A673 (cell line): Measurements from ENCODE around the gene VPS13D. TPM values are rescaled to one million over a fixed set of nuclear protein-coding genes. Genes with fewer than 3 reads are reported as not detected.
A peak's percentile ranks its signal among the peaks of the same experiment; 100 is the strongest.

ENCODE experiments used
- BruUV-seq: library from RNA; stranded (reverse); fragments of 400-500 nt; replicated peaks from 2 replicates; lab custom pipeline; 2021; lab: Mats Ljungman, UMichigan
- CTCF ChIA-PET: fragments of 300-600 bp; sonication (Branson Sonifier 250); formaldehyde crosslinking; loops from one replicate; lab custom pipeline; 2022; ENCODE audit warnings: antibody characterized with exemption; lab: Charles Lee
- POLR2A ChIA-PET: fragments of 300-600 bp; sonication (Branson Sonifier 250); formaldehyde crosslinking; loops from one replicate; lab custom pipeline; 2022; ENCODE audit warnings: antibody characterized with exemption; ENCODE audit not compliant: low non-redundant PET; lab: Charles Lee
- DNase-seq: peaks from one replicate; pipeline ENCODE4 v3.0.0-alpha.2; 2015; ENCODE audit warnings: low spot score
- H3K27ac ChIP-seq: fragments of 200-600 bp; sonication (generic); 2 replicates; pipeline ENCODE4 v1.5.1; 2016; ENCODE audit warnings: mixed run types, low read depth, mild to moderate bottlenecking, mixed read lengths, antibody characterized with exemption, low read length; ENCODE audit not compliant: poor library complexity, severe bottlenecking
- H3K27me3 ChIP-seq: fragments of 200-600 bp; sonication (generic); replicated peaks from 2 replicates; pipeline ENCODE4 v1.6.1; 2017; ENCODE audit warnings: mixed run types, low read depth, mild to moderate bottlenecking, mixed read lengths, antibody characterized with exemption, low read length; ENCODE audit not compliant: insufficient read depth, poor library complexity
- H3K36me3 ChIP-seq: fragments of 200-600 bp; sonication (generic); 2 replicates; pipeline ENCODE4 v1.6.1; 2016; ENCODE audit warnings: mixed run types, mild to moderate bottlenecking, mixed read lengths, antibody characterized with exemption, low read length; ENCODE audit not compliant: insufficient read depth, poor library complexity, severe bottlenecking
- H3K4me1 ChIP-seq: fragments of 200-600 bp; sonication (generic); 2 replicates; pipeline ENCODE4 v1.6.1; 2017; ENCODE audit warnings: mixed run types, mild to moderate bottlenecking, mixed read lengths, antibody characterized with exemption, low read length; ENCODE audit not compliant: insufficient read depth, poor library complexity, severe bottlenecking
- H3K4me3 ChIP-seq: fragments of 200-600 bp; sonication (generic); 2 replicates; pipeline ENCODE4 v1.5.1; 2016; ENCODE audit warnings: low read depth, mixed run types, mild to moderate bottlenecking, mixed read lengths, low read length; ENCODE audit not compliant: poor library complexity, severe bottlenecking
- H3K9me3 ChIP-seq: fragments of 200-600 bp; sonication (generic); 2 replicates; pipeline ENCODE4 v1.6.1; 2016; ENCODE audit warnings: mixed run types, low read depth, mild to moderate bottlenecking, mixed read lengths, antibody characterized with exemption, low read length; ENCODE audit not compliant: poor library complexity, severe bottlenecking
- EZH2 ChIP-seq: fragments of 200-600 bp; sonication (generic); IDR thresholded peaks from 2 replicates; pipeline ENCODE4 v1.6.1; 2017; ENCODE audit warnings: borderline replicate concordance, low read depth, mild to moderate bottlenecking, mixed read lengths, antibody characterized with exemption, low read length; ENCODE audit not compliant: poor library complexity, severe bottlenecking
- intact Hi-C: fragments of 100-400 bp; cut with micrococcal nuclease; formaldehyde crosslinking; loops from one replicate; pipeline ENCODE4 v1.10.0; 2022; ENCODE audit not compliant: unreplicated experiment
- total RNA-seq: library from RNA; stranded (reverse); gene quantifications from 2 replicates; pipeline ENCODE4 v1.2.3, GENCODE V29; 2021
- TF ChIP-seq, protein P1 (sequence below): fragments of 300-800, 200-600 bp; sonication (generic); conservative IDR thresholded peaks from 2 replicates; pipeline ENCODE4 v1.5.1; 2017; ENCODE audit warnings: low read depth, mild to moderate bottlenecking, antibody characterized with exemption, low read length, moderate library complexity, mixed read lengths

Gene VPS13D
- total RNA-seq, 1 experiment from 2014 or later: 32.5 TPM

DNA sequence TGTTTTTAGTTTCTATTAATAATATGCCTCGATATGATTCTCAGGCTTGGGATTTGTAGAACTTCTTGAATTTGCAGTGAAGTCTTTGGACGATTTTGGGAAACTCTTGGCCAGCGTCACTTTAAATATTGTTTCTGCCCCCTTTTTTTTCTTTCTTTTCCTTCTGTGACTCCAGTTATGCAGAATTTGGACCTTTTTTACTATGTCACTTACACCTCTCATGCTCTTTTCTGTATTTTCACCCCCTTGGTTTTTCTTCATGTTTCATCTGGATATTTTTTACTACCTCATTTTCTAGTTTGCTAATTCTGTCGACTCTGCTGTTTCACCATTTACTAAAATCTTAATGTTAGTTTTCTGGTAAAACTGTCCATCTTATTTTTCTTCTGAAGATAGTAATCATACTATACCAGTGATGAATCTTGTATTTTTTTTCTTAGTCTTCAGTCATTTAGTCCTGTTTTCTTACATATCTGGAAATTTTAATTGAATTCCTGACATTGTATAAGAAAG lies 214.6 kb downstream of the VPS13D start:
- H3K36me3 ChIP-seq: no peaks in the 10 kb centered on the region
- H3K4me3 ChIP-seq: no peak overlapping the region
- TF ChIP-seq EZH2: no peak
- TF ChIP-seq, protein P1, sequence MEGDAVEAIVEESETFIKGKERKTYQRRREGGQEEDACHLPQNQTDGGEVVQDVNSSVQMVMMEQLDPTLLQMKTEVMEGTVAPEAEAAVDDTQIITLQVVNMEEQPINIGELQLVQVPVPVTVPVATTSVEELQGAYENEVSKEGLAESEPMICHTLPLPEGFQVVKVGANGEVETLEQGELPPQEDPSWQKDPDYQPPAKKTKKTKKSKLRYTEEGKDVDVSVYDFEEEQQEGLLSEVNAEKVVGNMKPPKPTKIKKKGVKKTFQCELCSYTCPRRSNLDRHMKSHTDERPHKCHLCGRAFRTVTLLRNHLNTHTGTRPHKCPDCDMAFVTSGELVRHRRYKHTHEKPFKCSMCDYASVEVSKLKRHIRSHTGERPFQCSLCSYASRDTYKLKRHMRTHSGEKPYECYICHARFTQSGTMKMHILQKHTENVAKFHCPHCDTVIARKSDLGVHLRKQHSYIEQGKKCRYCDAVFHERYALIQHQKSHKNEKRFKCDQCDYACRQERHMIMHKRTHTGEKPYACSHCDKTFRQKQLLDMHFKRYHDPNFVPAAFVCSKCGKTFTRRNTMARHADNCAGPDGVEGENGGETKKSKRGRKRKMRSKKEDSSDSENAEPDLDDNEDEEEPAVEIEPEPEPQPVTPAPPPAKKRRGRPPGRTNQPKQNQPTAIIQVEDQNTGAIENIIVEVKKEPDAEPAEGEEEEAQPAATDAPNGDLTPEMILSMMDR: no peak
- CTCF ChIA-PET: no interaction called here
- POLR2A ChIA-PET: no interaction called here
- no peaks in the 10 kb centered on the region for H3K27me3 ChIP-seq
- H3K9me3 ChIP-seq: no peaks in the 10 kb centered on the region
- intact Hi-C loops: no loop called here
- no peak for DNase-seq
- no peak overlapping the region for H3K27ac ChIP-seq
- no TSS peak for BruUV-seq
- H3K4me1 ChIP-seq: peaks cover 21% of the 10 kb centered on the region

DNA sequence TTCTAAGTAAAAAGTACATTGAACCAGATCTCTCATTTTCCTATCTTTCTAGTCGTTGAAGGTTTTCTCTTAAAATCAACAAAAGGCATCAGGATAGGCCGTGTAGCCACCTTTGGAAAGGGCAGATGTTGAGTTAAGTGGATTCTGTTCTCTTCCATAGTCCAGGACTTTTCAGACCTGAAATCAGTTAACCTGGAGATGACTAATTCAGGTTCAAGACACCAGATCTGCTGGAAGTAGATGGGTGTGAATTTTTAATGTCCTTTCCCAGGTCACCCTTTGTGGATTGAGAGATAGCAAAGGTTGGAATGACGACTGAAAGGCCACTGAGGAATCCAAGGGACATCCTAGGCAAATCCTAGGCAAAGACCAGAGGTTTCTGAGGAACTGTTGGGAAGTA lies 215.4 kb downstream of the VPS13D start:
- intact Hi-C loops: no loop called here
- no TSS peak for BruUV-seq
- TF ChIP-seq EZH2: no peak
- TF ChIP-seq, protein P1: no peak
- H3K4me3 ChIP-seq: no peak overlapping the region
- no peak for DNase-seq
- H3K36me3 ChIP-seq: no peaks in the 10 kb centered on the region
- H3K9me3 ChIP-seq: no peaks in the 10 kb centered on the region
- no peaks in the 10 kb centered on the region for H3K27me3 ChIP-seq
- POLR2A ChIA-PET: no interaction called here
- H3K27ac ChIP-seq: no peak overlapping the region
- CTCF ChIA-PET: no interaction called here
- H3K4me1 ChIP-seq: peaks cover 21% of the 10 kb centered on the region

DNA sequence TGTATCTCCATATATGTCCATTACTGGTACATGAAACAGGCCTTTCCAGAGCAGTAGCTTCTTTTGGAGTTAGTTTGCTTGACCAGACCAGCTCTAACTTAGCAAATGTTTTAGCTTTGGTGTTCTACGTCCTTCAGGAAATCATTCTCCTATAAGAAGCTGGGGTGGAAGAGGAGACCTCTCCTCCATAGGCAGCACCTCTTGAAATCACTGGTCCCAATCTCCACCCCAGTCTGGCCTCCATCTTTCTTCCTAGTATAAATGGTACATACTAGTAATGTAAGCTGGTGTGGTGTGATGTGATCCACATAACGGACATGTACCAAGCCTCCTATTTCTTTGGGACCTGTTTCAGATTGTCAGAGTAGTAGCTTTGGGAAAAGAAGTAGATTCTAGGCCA lies 216.8 kb downstream of the VPS13D start:
- H3K27ac ChIP-seq: no peak overlapping the region
- no peak for TF ChIP-seq EZH2
- H3K4me3 ChIP-seq: no peak overlapping the region
- ChIA-PET CTCF (no interaction called here), POLR2A (no interaction called here)
- H3K36me3 ChIP-seq: no peaks in the 10 kb centered on the region
- no peak for DNase-seq
- peaks cover 31% of the 10 kb centered on the region for H3K4me1 ChIP-seq
- BruUV-seq: no TSS peak
- intact Hi-C loops: no loop called here
- no peaks in the 10 kb centered on the region for H3K9me3 ChIP-seq
- H3K27me3 ChIP-seq: no peaks in the 10 kb centered on the region

DNA sequence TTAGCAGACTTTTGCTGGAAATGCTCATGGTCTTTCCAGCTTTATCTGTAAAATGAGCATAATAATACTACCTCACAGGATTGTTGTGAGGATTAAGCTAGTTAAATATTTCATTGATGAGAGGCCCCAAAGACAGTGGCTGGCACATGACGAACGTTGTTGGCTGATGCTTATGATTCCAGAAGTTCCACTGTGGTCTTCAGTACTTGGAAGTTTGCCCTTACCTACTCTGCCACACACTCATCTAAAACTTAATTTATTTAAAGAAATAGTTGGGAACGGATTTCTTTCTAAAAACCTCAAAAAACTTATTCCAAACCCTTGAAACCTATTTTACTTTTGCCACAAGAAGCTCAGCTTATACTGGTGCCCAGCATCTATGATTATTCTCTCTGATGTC lies 217.5 kb downstream of the VPS13D start:
- no peak for DNase-seq
- ChIA-PET POLR2A (interaction anchor here (0.6 to 0.8 kb wide), 2 partner anchors 13 to 170 kb away, joined by 3 to 4 read pairs; no protein-coding TSS in a partner anchor), CTCF (no interaction called here)
- BruUV-seq: no TSS peak
- Histone ChIP-seq H3K4me3 (no peak overlapping the region), H3K4me1 (peaks cover 32% of the 10 kb centered on the region), H3K9me3 (no peaks in the 10 kb centered on the region), H3K36me3 (no peaks in the 10 kb centered on the region), H3K27ac (peak overlapping the region; percentile 62), H3K27me3 (no peaks in the 10 kb centered on the region)
- intact Hi-C loops: no loop called here
- TF ChIP-seq EZH2: no peak
- TF ChIP-seq, protein P1: no peak
